GM18909 (cell line): ENCODE results near the gene CFAP300.

Experiments used
- ATAC-seq: cut with Tn5 transposase; IDR thresholded peaks from one replicate; pipeline ENCODE4 v1.9.1; 2021; ENCODE audit warnings: mild to moderate bottlenecking; ENCODE audit not compliant: unreplicated experiment, poor library complexity

CFAP300 gene

GRCh38 chr11:102119997-102120396 lies 72.8 kb downstream of the CFAP300 start:
- no peak for ATAC-seq

DNA sequence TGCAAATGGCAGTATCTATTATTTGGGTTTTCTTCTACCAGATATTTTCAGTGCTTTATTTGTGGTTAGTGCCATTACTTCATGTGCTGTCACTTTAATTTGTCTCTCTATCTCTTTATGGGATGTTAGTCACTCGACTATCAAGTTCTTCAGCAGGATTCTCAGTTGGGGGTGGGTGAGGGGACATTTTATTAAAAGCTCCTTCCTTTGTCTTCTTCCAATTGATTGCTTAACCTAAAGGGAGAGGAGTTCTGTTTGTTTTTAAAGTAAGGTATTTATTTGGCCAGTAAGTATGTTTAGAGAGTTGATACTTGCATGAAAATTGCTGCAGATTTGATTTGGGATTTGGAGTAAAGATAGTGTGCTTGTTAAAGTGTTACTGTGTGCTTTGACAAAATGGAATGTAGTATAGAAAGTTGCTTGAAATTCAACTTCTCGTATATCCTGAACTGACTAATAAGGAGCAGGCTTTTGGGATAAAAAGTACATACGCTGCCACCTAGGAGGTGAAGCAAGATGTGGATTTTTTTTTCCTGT lies 73.3 kb downstream of the CFAP300 start:
- ATAC-seq: no peak

DNA sequence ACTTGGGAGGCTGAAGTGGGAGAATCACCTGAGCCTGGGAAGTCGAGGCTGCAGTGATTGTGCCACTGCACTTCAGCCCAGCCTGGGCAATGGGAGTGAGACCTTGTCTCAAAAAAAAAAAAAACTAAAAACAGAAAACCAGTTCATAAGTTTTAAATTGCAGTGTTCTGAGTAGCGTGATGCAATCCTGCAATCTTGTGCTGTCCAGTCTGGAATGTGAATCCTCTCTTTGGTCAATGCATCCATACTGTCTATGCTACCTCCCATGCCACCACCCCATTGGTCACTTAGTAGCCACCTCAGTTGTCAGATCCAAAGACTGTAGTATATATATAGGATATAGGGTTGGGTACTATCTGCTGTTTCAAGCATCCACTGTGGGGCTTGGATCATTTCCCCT lies 74.1 kb downstream of the CFAP300 start:
- ATAC-seq: no peak
